ENCODE data around the gene FBXO24.

DNA sequence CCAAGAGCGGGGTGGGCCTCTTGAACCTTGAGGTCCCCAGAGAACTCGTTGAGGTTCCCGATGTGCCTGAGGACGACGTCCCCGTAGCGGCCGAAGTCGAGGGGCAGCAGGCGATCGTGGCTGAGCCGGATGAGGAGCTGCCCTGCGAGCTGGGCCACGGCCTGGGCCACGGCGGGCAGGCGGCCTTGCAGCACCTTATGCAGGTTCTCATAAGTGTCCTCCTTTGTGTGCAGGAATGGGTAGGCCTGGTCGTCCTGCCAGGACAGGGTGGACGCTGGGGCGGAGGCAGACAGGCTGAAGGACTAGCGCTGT, 41.1 kb downstream of the FBXO24 start:
- TF ChIP-seq EZH2 (IDR thresholded peaks at IDR 0.05; ENCODE audit: low read length, missing control alignments) (no peak), CTCF (conservative IDR thresholded peaks at IDR 0.05 in 1 of 2, IDR thresholded peaks at IDR 0.05 in 1 of 2; ENCODE audit: low read depth in 1 of 2, low read length in 2 of 2) (no peak)
